Aorta (tissue), 5 donors: Measurements from ENCODE around the gene CLEC10A. TPM values are rescaled to one million over a fixed set of nuclear protein-coding genes. Genes with fewer than 3 reads are reported as not detected.
"Not testable (repeated sequence)": the region's sequence is repeated elsewhere in the genome, so short reads cannot be mapped to it uniquely, and the experiment has no call there.

Experiments used
- ATAC-seq: fragments of 200-7000 bp; cut with Tn5 transposase; one replicate; pipeline ENCODE4 v1.9.1; 2022; ENCODE audit warnings: moderate library complexity; ENCODE audit not compliant: low FRiP score
- DNase-seq, 2 donors: peaks; one replicate each; pipeline ENCODE4 v3.0.0-alpha.2; 2020
- H3K27ac ChIP-seq, 2 donors: one replicate each; pipeline ENCODE4 v1.5.1; 2013; ENCODE audit warnings: low read length in 2 of 2, mild to moderate bottlenecking in 2 of 2, moderate library complexity in 2 of 2, control low read depth in 1 of 2, inconsistent platforms in 1 of 2, low read depth in 1 of 2
- H3K27me3 ChIP-seq, 2 donors: one replicate each; pipeline ENCODE4 v1.6.1; 2013; ENCODE audit warnings: control low read depth in 1 of 2, low read length in 1 of 2, mild to moderate bottlenecking in 1 of 2, moderate library complexity in 1 of 2; ENCODE audit not compliant: insufficient read depth in 2 of 2, control insufficient read depth in 1 of 2
- H3K36me3 ChIP-seq, 2 donors: one replicate each; pipeline ENCODE4 v1.6.1; 2013; ENCODE audit warnings: control low read depth in 1 of 2, low read length in 1 of 2, mild to moderate bottlenecking in 1 of 2; ENCODE audit not compliant: insufficient read depth in 2 of 2, control insufficient read depth in 1 of 2
- H3K4me1 ChIP-seq, 2 donors: one replicate each; pipeline ENCODE4 v1.6.1; 2013; ENCODE audit warnings: low read length in 2 of 2, control low read depth in 1 of 2, mild to moderate bottlenecking in 1 of 2, moderate library complexity in 1 of 2; ENCODE audit not compliant: insufficient read depth in 2 of 2, control insufficient read depth in 1 of 2
- H3K4me3 ChIP-seq, 2 donors: one replicate each; pipeline ENCODE4 v1.5.1; 2013; ENCODE audit warnings: low read length in 2 of 2, control low read depth in 1 of 2, mild to moderate bottlenecking in 1 of 2
- H3K9me3 ChIP-seq: one replicate; pipeline ENCODE4 v1.6.1; 2013; ENCODE audit warnings: mild to moderate bottlenecking, low read length; ENCODE audit not compliant: control insufficient read depth
- WGBS, 2 donors: extraction: QIAGEN DNeasy Blood & Tissue Kit; methylation state at CpG; one replicate each; pipeline ENCODE4 v1.1.7; 2013; 5-methylcytosine and 5-hydroxymethylcytosine counted together
- intact Hi-C, 2 donors: fragments of 100-400 bp; cut with DNase I; formaldehyde crosslinking; loops; one replicate each; pipeline versions ENCODE4 v1.14.2 to v1.15.0; 2022
- polyA plus RNA-seq, 2 donors: library from polyadenylated mRNA; stranded (reverse); fragments of 200-250 nt; gene quantifications; one replicate each; pipeline ENCODE4 v1.2.3, GENCODE V29; 2013
- total RNA-seq, 2 donors: library from RNA; stranded (reverse); fragmentation: NEBNext Ultra II Directional; extraction: Animal tissue kit (Norgen Biotek cat#: 25700); gene quantifications; one replicate each; pipeline ENCODE4 v1.2.1, GENCODE V29; 2021
- donor health status: healthy with polysubstance abuse.
- donor health status: Bipolar disorder and iron deficiency.
- donor health status: DM: no; HTN: no; CAD: no.
- donor health status: DM: no; HTN: no; CAD: no.
- donor health status: DM: yes; HTN: yes; CAD: no.

CLEC10A gene
- total and polyA plus RNA-seq, 4 donors, result 1.9 to 29.1 (median 5.0) TPM

DNA sequence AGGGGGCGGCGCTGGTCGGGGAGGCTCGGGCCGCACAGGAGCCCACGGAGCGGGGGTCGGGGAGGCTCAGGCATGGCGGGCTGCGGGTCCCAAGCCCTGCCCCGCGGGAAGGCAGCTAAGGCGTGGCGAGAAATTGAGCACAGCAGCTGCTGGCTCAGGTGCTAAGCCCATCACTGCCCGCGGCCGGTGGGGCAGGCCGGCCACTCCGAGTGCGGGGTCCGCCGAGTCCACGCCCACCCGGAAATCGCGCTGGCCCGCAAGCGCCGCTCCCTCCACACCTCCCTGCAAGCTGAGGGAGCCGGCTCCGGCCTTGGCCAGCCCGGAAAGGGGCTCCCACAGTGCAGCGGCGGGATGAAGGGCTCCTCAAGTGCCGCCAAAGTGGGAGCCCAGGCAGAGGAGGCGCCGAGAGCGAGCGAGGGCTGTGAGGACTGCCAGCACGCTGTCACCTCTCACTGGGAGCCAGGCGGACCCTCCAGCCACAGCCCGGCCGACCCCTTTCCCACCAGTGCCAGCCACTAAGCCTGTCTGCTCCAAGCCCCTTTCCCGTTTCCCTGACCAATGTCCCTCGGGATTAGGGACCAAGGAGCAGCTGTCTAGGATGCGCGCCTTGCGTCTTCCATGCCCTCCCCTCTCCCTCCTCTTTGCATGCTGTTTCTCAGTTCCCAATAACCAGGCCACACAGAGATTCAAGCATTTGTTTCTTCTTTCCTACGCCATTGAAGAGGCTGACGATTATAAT, 20.8 kb upstream of the CLEC10A start:
- ATAC-seq, H3K27me3 ChIP-seq, H3K4me3 ChIP-seq, H3K36me3 ChIP-seq, H3K9me3 ChIP-seq, H3K27ac ChIP-seq, H3K4me1 ChIP-seq, intact Hi-C loops: not testable (repeated sequence)
- peak in 1 of 2 donors; percentile 66 for DNase-seq
- 92 to 93% methylated on average over 30 to 50 of the region's 50 CpGs for WGBS, 2 donors

DNA sequence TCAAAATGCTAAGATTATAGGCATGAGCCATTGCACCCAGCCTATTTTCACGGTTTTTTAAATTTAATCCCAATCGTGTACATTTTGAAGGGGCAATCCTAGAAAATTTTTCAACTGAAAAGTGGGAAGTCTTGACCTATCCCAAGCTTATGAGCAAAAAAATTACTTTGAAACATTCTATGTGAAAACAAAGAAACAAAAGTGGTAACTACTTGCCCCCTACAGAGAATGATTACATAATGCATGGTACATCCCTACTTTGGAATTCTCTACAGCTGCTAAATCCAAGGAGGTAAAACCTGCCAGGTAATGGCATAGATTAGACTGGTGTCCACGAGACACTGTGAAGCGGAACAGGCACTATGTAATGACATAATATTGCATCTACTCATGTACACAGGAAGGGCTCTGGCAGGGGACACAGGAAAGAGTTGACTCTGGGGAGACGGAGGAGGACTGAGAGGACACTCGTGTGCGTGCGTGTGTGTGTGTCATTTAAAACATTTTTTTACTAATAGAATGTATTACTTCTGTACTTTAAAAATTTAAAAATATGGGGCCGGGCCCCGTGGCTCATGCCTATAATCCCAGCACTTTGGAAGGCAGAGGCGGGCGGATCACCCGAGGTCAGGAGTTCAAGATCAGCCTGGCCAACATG, 18.9 kb upstream of the CLEC10A start:
- WGBS, 2 donors, result 75 to 81% methylated on average over 13 of the region's 13 CpGs
- ATAC-seq (no peak), DNase-seq (peak in 1 of 2 donors; percentile 39)
- Histone ChIP-seq H3K4me3 (no peak overlapping the region), H3K4me1 (no peaks in the 10 kb centered on the region), H3K27me3 (no peaks in the 10 kb centered on the region), H3K27ac (no peak overlapping the region), H3K9me3 (no peaks in the 10 kb centered on the region), H3K36me3 (no peaks in the 10 kb centered on the region)
- intact Hi-C loops, result no loop called here

DNA sequence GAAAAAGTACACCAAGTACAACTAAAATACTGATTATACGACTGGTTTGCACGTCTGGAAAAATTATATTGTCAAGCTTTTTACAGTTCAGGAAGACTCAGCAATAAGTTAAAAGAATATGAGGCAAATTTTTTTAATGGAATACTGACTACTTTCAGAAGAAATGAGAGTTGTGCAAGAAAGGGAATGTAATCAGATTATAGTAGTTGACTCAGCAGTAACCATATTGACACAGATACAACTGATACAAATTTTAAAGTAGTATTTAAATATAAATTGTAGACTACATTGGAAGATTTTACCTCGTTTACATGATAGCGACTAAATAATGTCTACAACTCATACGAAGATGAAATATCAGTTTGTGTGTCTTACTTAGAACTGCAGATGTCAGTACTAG, 17.9 kb upstream of the CLEC10A start:
- WGBS, 2 donors, result 57 to 70% methylated on average over 5 of the region's 5 CpGs

GRCh38 chr17:7095625-7096024, 15.6 kb upstream of the CLEC10A start:
- Histone ChIP-seq H3K4me1 (no peaks in the 10 kb centered on the region), H3K27me3 (no peaks in the 10 kb centered on the region), H3K27ac (no peak overlapping the region), H3K36me3 (no peaks in the 10 kb centered on the region), H3K4me3 (no peak overlapping the region), H3K9me3 (no peaks in the 10 kb centered on the region)
- WGBS, 2 donors, result 92 to 95% methylated on average over 1 of the region's 1 CpG
- ATAC-seq, result no peak
- intact Hi-C loops, result no loop called here
- no peak for DNase-seq

More for the DNA sequence above, 17.9 kb upstream of the CLEC10A start:
- Histone ChIP-seq H3K36me3 (no peaks in the 10 kb centered on the region), H3K4me3 (no peak overlapping the region), H3K4me1 (no peaks in the 10 kb centered on the region), H3K27me3 (no peaks in the 10 kb centered on the region), H3K27ac (no peak overlapping the region), H3K9me3 (no peaks in the 10 kb centered on the region)
- no peak for DNase-seq
- no peak for ATAC-seq
- intact Hi-C loops, result no loop called here

- no peaks in the 10 kb centered on the region for H3K27me3 ChIP-seq
- ATAC-seq, result no peak
- no peak overlapping the region for H3K27ac ChIP-seq
- intact Hi-C loops, result no loop called here
- 73 to 82% methylated on average over 10 of the region's 10 CpGs for WGBS, 2 donors
- peaks cover 1% of the 10 kb centered on the region for H3K9me3 ChIP-seq
- no peak overlapping the region for H3K4me3 ChIP-seq
- no peaks in the 10 kb centered on the region for H3K36me3 ChIP-seq
- peak in 1 of 2 donors; percentile 51 for DNase-seq
- no peaks in the 10 kb centered on the region for H3K4me1 ChIP-seq
Measured at GRCh38 chr17:7094652-7095019, 14.6 kb upstream of the CLEC10A start.

GRCh38 chr17:7091311-7092005, 11.4 kb upstream of the CLEC10A start:
- H3K27ac ChIP-seq, H3K27me3 ChIP-seq, H3K9me3 ChIP-seq, ATAC-seq, H3K36me3 ChIP-seq, H3K4me3 ChIP-seq, H3K4me1 ChIP-seq, intact Hi-C loops: not testable (repeated sequence)
- WGBS, 2 donors, result 59 to 69% methylated on average over 20 to 27 of the region's 28 CpGs
- DNase-seq, result peak in 1 of 2 donors; percentile 67

DNA sequence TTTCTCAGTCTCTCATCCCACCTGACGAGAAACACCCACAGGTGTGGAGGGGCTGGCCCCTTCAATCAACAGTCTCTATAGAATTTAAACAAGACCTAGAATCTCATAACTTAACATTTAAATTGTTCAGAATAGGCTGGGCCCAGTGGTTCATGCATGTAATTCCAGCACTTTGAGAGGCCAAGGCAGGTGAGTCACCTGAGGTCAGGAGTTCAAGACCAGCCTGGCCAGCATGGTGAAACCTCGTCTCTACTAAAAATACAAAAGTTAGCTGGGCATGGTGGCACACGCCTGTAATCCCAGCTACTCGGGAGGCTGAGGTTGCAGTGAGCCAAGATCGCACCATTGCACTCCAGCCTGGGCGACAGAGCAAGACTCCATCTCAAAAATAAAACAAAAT, 9.5 kb upstream of the CLEC10A start:
- ATAC-seq, H3K27me3 ChIP-seq, DNase-seq, H3K9me3 ChIP-seq, H3K36me3 ChIP-seq, intact Hi-C loops, H3K4me1 ChIP-seq, H3K4me3 ChIP-seq, H3K27ac ChIP-seq: not testable (repeated sequence)
- 89 to 95% methylated on average over 6 of the region's 6 CpGs for WGBS, 2 donors

DNA sequence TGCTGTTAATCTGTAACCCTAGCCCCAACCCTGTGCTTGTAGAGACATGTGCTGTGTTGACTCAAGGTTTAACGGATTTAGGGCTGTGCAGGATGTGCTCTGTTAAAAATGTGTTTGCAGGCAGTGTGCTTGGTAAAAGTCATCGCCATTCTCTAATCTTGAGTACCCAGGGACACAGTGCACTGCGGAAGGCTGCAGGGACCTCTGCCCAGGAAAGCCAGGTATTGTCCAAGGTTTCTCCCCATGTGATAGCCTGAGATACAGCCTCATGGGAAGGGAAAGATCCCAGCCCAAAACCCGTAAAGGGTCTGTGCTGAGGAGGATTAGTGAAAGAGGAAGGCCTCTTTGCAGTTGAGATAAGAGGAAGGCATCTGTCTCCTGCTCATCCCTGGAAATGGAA, 8.4 kb upstream of the CLEC10A start:
- ATAC-seq, H3K4me3 ChIP-seq: not testable (repeated sequence)
- WGBS, 2 donors, result 54 to 58% methylated on average over 4 of the region's 4 CpGs

More for the DNA sequence above, 8.4 kb upstream of the CLEC10A start:
- H3K4me1 ChIP-seq, intact Hi-C loops, H3K27ac ChIP-seq, H3K27me3 ChIP-seq, H3K36me3 ChIP-seq, H3K9me3 ChIP-seq: not testable (repeated sequence)
- peak in 1 of 2 donors; percentile 6 for DNase-seq
